Osteocyte (in vitro differentiated cells): ENCODE data around the gene PGS1. TPM values are rescaled to one million over a fixed set of nuclear protein-coding genes. Genes with fewer than 3 reads are reported as not detected.
"Not testable (repeated sequence)": the region's sequence is repeated elsewhere in the genome, so short reads cannot be mapped to it uniquely, and the experiment has no call there.

Experiments
- DNase-seq: peaks from one replicate; pipeline ENCODE4 v3.0.0; 2021; ENCODE audit warnings: mixed read lengths; ENCODE audit not compliant: unreplicated experiment; ENCODE audit errors: extremely low spot score
- H3K27ac Mint-ChIP-seq: one replicate; pipeline ENCODE4 v1.8.0; 2021; ENCODE audit warnings: mild to moderate bottlenecking, mixed read lengths; ENCODE audit not compliant: unreplicated experiment
- H3K27me3 Mint-ChIP-seq: one replicate; pipeline ENCODE4 v1.8.0; 2021; ENCODE audit warnings: mixed read lengths; ENCODE audit not compliant: unreplicated experiment
- H3K36me3 Mint-ChIP-seq: one replicate; pipeline ENCODE4 v1.8.0; 2021; ENCODE audit warnings: mixed read lengths; ENCODE audit not compliant: unreplicated experiment
- H3K4me1 Mint-ChIP-seq: one replicate; pipeline ENCODE4 v1.8.0; 2021; ENCODE audit warnings: mixed read lengths; ENCODE audit not compliant: unreplicated experiment
- H3K4me3 Mint-ChIP-seq: one replicate; pipeline ENCODE4 v1.8.0; 2021; ENCODE audit warnings: mild to moderate bottlenecking, moderate library complexity, mixed read lengths; ENCODE audit not compliant: unreplicated experiment
- H3K9me3 Mint-ChIP-seq: one replicate; pipeline ENCODE4 v1.8.0; 2021; ENCODE audit warnings: mixed read lengths; ENCODE audit not compliant: unreplicated experiment
- CTCF ChIP-seq: fragments of 200-600 bp; sonication (generic); IDR thresholded peaks from 2 replicates; pipeline ENCODE4 v1.5.0; 2021; ENCODE audit warnings: antibody characterized with exemption, mild to moderate bottlenecking, moderate library complexity
- long read RNA-seq: library from polyadenylated mRNA; unstranded; transcript quantifications from one replicate; pipeline ENCODE4 v2.0.0, GENCODE V29; 2021
- total RNA-seq: library from RNA; stranded (reverse); gene quantifications from 2 replicates; pipeline ENCODE4 v1.2.1, GENCODE V29; 2021

Gene PGS1, protein sequence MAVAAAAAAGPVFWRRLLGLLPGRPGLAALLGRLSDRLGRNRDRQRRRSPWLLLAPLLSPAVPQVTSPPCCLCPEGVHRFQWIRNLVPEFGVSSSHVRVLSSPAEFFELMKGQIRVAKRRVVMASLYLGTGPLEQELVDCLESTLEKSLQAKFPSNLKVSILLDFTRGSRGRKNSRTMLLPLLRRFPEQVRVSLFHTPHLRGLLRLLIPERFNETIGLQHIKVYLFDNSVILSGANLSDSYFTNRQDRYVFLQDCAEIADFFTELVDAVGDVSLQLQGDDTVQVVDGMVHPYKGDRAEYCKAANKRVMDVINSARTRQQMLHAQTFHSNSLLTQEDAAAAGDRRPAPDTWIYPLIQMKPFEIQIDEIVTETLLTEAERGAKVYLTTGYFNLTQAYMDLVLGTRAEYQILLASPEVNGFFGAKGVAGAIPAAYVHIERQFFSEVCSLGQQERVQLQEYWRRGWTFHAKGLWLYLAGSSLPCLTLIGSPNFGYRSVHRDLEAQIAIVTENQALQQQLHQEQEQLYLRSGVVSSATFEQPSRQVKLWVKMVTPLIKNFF
- 52.7 and 53.0 TPM in 2 replicates for total RNA-seq
- long read RNA-seq, transcript PGS1-201 (10 exons, 2,201 nt): major isoform, 30 of 87 reads
- long read RNA-seq, partial matches to known transcripts: 9 of 87 reads
- long read RNA-seq, other reads (novel, unspliced or antisense): 48 of 87 reads

DNA sequence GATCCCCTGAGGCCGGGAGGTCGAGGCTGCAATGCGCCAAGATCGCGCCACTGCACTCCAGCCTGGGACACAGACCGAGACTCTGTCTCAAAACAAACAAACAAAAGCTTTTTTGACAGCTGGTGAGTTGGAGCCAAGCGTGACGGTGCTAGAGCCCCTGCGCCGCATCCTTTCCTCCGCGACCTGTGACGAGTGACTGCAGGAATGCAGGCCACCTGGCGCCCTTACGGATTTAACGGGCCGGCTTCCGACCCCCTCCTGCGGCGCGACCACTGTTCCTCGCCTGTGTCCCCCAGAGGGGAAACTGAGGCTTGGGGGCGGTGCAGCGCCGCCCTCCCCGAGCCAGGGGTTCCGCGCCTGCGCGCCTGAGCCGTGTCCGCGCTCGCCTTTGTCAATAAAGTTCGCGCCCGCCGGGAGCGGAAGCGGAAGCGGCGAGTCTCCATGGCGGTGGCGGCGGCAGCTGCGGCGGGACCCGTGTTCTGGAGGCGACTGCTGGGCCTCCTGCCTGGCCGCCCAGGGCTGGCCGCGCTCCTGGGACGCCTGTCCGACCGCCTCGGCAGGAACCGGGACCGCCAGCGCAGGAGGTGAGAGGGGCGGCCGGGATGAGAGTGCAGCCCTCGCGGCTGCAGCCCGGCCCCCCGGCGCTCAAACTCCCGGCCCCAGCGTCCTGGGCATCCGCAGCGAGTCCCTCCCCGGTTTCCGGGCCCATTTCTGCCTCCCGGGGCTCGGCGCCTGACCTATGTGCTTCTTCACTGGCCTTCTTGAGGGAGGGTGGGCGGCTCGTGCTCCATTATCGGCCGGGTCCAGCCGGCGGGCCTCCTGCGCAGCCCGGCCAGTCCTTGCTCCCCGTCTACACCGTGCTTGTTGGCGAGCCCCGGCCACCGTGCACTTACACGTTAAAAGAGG, at the start of gene PGS1:
Gene PGS1, plus strand, starts transcription at position 425 of the 906 bp plus-strand sequence. Its CDS starts 17 bp downstream, at position 442.
- Mint-ChIP-seq H3K4me1 (peaks cover 71% of the 10 kb centered on the region), H3K27me3 (no peaks in the 10 kb centered on the region), H3K9me3 (no peaks in the 10 kb centered on the region), H3K4me3 (peak within 1 kb of the TSS; percentile 95), H3K27ac (peak within 1 kb of the TSS; percentile 88), H3K36me3 (peaks cover 9% of the 10 kb centered on the region)
- DNase-seq: peak; percentile 92
- TF ChIP-seq CTCF: no peak

DNA sequence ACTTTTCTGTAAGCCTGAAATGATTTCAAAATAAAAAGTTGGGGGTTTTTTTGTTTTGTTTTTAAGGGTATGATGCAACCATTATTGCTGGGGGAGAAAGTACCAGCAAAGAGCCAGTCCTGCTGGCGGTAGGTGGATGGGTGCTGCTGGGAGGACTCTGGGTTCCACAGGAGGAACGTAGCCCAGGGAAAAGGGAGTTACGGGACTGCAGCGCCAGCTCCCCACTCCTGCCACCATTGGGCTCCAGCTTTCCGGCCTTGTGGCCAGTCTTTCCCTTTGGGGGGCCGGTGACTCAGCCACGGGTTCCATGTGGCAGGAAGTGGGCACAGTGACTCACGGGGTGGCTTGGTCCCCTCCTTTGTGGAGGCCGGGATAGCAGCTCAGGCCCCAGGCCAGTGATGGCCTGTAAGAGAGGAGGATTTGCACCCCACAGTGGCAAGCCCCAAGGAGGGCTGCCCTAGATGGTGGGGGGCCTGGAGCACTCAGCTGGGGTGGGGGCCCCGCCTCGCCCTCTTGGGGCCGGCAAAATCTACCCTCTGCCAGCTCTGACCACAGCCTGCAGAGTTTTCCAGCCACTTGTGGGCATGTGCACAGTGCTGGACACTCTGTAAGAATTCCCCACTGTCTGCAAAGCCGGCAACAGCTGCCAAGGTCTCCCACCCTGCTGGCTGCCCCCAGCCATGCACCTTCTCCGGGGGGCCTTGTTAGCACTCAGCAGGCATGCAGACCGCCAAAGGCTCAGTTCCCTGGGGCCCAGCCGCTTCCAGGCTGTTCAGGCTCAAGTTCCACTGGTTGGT, 49.0 kb upstream of the PGS1 start:
- H3K27ac Mint-ChIP-seq: peak overlapping the region; percentile 83
- peak; percentile 8 for TF ChIP-seq CTCF
- no peaks in the 10 kb centered on the region for H3K9me3 Mint-ChIP-seq
- H3K4me3 Mint-ChIP-seq: no peak overlapping the region
- no peak for DNase-seq
- H3K36me3 Mint-ChIP-seq: no peaks in the 10 kb centered on the region
- no peaks in the 10 kb centered on the region for H3K27me3 Mint-ChIP-seq
- peaks cover 46% of the 10 kb centered on the region for H3K4me1 Mint-ChIP-seq

- no peaks in the 10 kb centered on the region for H3K36me3 Mint-ChIP-seq
- H3K9me3 Mint-ChIP-seq: no peaks in the 10 kb centered on the region
- TF ChIP-seq CTCF: no peak
- peaks cover 44% of the 10 kb centered on the region for H3K4me1 Mint-ChIP-seq
- peak overlapping the region; percentile 78 for H3K27ac Mint-ChIP-seq
- H3K27me3 Mint-ChIP-seq: no peaks in the 10 kb centered on the region
- DNase-seq: no peak
- no peak overlapping the region for H3K4me3 Mint-ChIP-seq
Measured at GRCh38 chr17:78330570-78331224, 47.8 kb upstream of the PGS1 start.

DNA sequence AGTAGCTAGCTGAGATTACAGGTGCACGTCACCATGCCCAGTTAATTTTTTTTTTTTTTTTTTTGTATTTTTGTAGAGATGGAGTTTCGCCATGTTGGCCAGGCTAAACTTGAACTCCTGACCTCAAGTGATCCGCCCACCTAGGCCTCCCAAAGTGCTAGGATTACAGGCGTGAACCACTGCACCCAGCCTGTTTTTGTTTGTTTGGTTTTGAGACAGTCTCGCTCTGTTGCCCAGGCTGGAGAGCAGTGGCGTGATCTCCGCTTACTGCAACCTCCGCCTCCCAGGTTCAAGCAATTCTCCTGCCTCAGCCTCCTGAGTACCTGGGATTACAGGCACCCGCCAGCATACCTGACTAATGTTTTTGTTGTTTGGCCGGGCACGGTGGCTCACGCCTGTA, 47.1 kb upstream of the PGS1 start:
- Mint-ChIP-seq H3K27ac (peak overlapping the region; percentile 78), H3K4me1 (peaks cover 42% of the 10 kb centered on the region)
- H3K4me3 Mint-ChIP-seq, H3K36me3 Mint-ChIP-seq, H3K27me3 Mint-ChIP-seq, DNase-seq, H3K9me3 Mint-ChIP-seq: not testable (repeated sequence)
